GM12878 (cell line): ENCODE data around the gene STAT4. TPM values are rescaled to one million over a fixed set of nuclear protein-coding genes. Genes with fewer than 3 reads are reported as not detected.

Source experiments
- ATAC-seq: fragments of 200-7000 bp; cut with Tn5 transposase; 3 replicates; pipeline ENCODE4 v1.9.1; 2020; ENCODE audit warnings: mild to moderate bottlenecking, moderate library complexity
- BruUV-seq: library from RNA; stranded (reverse); fragments of 400-500 nt; replicated peaks from 2 replicates; lab custom pipeline; 2021; lab: Mats Ljungman, UMichigan
- CTCF ChIA-PET: fragments of 300-600 bp; sonication (Branson Sonifier 250); formaldehyde crosslinking; extraction: SDS; loops from one replicate; lab custom pipeline; 2021; ENCODE audit warnings: inconsistent platforms; lab: Yijun Ruan, JAX
- POLR2A ChIA-PET: fragments of 350-600 bp; formaldehyde crosslinking; extraction: SDS; loops from one replicate; lab custom pipeline; 2021; ENCODE audit warnings: inconsistent platforms; lab: Charles Lee
- RAD21 ChIA-PET: fragments of 300-600 bp; sonication (Branson Sonifier 250); formaldehyde crosslinking; loops from one replicate; lab custom pipeline; 2023; ENCODE audit warnings: antibody characterized with exemption; ENCODE audit not compliant: unreplicated experiment; lab: Charles Lee
- SMC1A ChIA-PET: fragments of 300-600 bp; sonication (Branson Sonifier 250); formaldehyde crosslinking; loops from one replicate; lab custom pipeline; 2023; ENCODE audit not compliant: unreplicated experiment, uncharacterized antibody; lab: Charles Lee
- DNase-seq: peaks from one replicate; pipeline ENCODE4 v3.0.0-alpha.2; 2011; ENCODE audit warnings: low read depth, low spot score
- FAIRE-seq: peaks from 3 replicates; lab custom pipeline; 2011; peaks lifted over from hg19 to GRCh38; lab: Jason Lieb, UNC
- H2AFZ ChIP-seq: 2 replicates; pipeline ENCODE4 v1.6.0; 2011; ENCODE audit warnings: low read depth, low read length, control low read depth; ENCODE audit not compliant: control insufficient read depth
- H3K27ac ChIP-seq: 2 replicates; pipeline ENCODE4 v1.5.1; 2011; ENCODE audit warnings: control low read depth; ENCODE audit not compliant: control insufficient read depth, insufficient read depth
- H3K27me3 ChIP-seq, 2 experiments: replicated peaks in 1 of 2; 2 replicates each; pipeline versions ENCODE4 v1.6.0 to v1.6.1; 2011; ENCODE audit warnings: low read length in 1 of 2; ENCODE audit not compliant: control insufficient read depth in 2 of 2, insufficient read depth in 2 of 2
- H3K36me3 ChIP-seq, 2 experiments: 2 replicates each; pipeline ENCODE4 v1.5.1; 2011; ENCODE audit warnings: low read length in 1 of 2; ENCODE audit not compliant: control insufficient read depth in 2 of 2, insufficient read depth in 2 of 2
- H3K4me1 ChIP-seq: 2 replicates; pipeline ENCODE4 v1.6.1; 2011; ENCODE audit warnings: mild to moderate bottlenecking, low read length, moderate library complexity, mixed read lengths; ENCODE audit not compliant: control insufficient read depth, insufficient read depth
- H3K4me2 ChIP-seq: 2 replicates; pipeline ENCODE4 v1.6.0; 2011; ENCODE audit warnings: control low read depth; ENCODE audit not compliant: control insufficient read depth, insufficient read depth
- H3K4me3 ChIP-seq: fragments of 200-600 bp; sonication (generic); 2 replicates; pipeline ENCODE4 v1.5.1; 2016
- H3K79me2 ChIP-seq: 2 replicates; pipeline ENCODE4 v1.6.0; 2011; ENCODE audit warnings: low read length; ENCODE audit not compliant: control insufficient read depth, insufficient read depth
- H3K9ac ChIP-seq: 2 replicates; pipeline ENCODE4 v1.8.0; 2011; ENCODE audit warnings: low read length, control low read depth, mixed read lengths; ENCODE audit not compliant: control insufficient read depth, insufficient read depth
- H3K9me3 ChIP-seq: replicated peaks from 3 replicates; pipeline ENCODE4 v1.5.1; 2011; ENCODE audit warnings: mild to moderate bottlenecking, low read length; ENCODE audit not compliant: control insufficient read depth, insufficient read depth
- H4K20me1 ChIP-seq: 2 replicates; pipeline ENCODE4 v1.6.0; 2011; ENCODE audit not compliant: control insufficient read depth, insufficient read depth
- BHLHE40 ChIP-seq, 2 experiments: fragments of 450-650 bp in 1 of 2; IDR thresholded peaks; 2 replicates each; pipeline ENCODE4 v1.6.1; 2011 to 2017; ENCODE audit warnings: low read depth in 2 of 2, borderline replicate concordance in 1 of 2, improper control_type of control experiment in 1 of 2, low read length in 1 of 2, mild to moderate bottlenecking in 1 of 2
- CBX5 ChIP-seq: sonication (generic); IDR thresholded peaks from 2 replicates; pipeline ENCODE4 v1.6.1; 2016; ENCODE audit warnings: low read depth, moderate library complexity, mild to moderate bottlenecking, inconsistent platforms
- IKZF2 ChIP-seq, 2 experiments: fragments of 450-650 bp; IDR thresholded peaks; 2 replicates each; pipeline ENCODE4 v1.6.1; 2017; ENCODE audit warnings: mild to moderate bottlenecking in 2 of 2, moderate library complexity in 2 of 2
- LARP7 ChIP-seq: fragments of 450-650 bp; IDR thresholded peaks from 2 replicates; pipeline ENCODE4 v1.6.1; 2017; ENCODE audit warnings: mild to moderate bottlenecking
- MTA2 ChIP-seq: fragments of 450-650 bp; IDR thresholded peaks from 2 replicates; pipeline ENCODE4 v1.6.1; 2016; ENCODE audit warnings: low read depth, mild to moderate bottlenecking, moderate library complexity
- MYB ChIP-seq: fragments of 150-350 bp; IDR thresholded peaks from 2 replicates; pipeline ENCODE4 v1.6.1; 2014; ENCODE audit warnings: mild to moderate bottlenecking, low read depth, low read length, borderline replicate concordance
- NFIC ChIP-seq: IDR thresholded peaks from 2 replicates; pipeline ENCODE4 v1.6.1; 2012; ENCODE audit warnings: low read depth, mild to moderate bottlenecking, inconsistent platforms, low read length, moderate library complexity
- RCOR1 ChIP-seq: conservative IDR thresholded peaks from 2 replicates; pipeline ENCODE4 v1.6.1; 2012; ENCODE audit warnings: low read depth, low read length, improper control_type of control experiment
- SP1 ChIP-seq: IDR thresholded peaks from one replicate; pipeline ENCODE4 v1.6.1; 2011; ENCODE audit warnings: low read depth, low read length
- SREBF1 ChIP-seq: IDR thresholded peaks from 2 replicates; pipeline ENCODE4 v1.6.1; 2012; ENCODE audit warnings: mild to moderate bottlenecking, low read length
- WGBS: methylation state at CpG from one replicate; pipeline ENCODE4 v1.1.6; 2016; ENCODE audit warnings: low lambda C conversion rate; ENCODE audit not compliant: insufficient replicate concordance, insufficient coverage; ENCODE audit errors: missing lambda C conversion rate; 5-methylcytosine and 5-hydroxymethylcytosine counted together
- in situ Hi-C: fragments of 300-500 bp; cut with MboI; formaldehyde crosslinking; loops from 9 replicates; pipeline ENCODE4 v1.14.3; 2018; ENCODE audit warnings: mixed read lengths
- intact Hi-C: fragments of 100-400 bp; cut with micrococcal nuclease; formaldehyde crosslinking; loops from one replicate; pipeline ENCODE4 v1.14.2; 2022; ENCODE audit not compliant: unreplicated experiment
- polyA plus RNA-seq, 11 experiments: library from polyadenylated mRNA; depleted of rRNA in 4 of 11; unstranded in 6 of 11; stranded (reverse) in 5 of 11; fragments of >200 nt; fragmentation: Nextera tagmentation in 4 of 11; fragmentation: Illumina TruSeq in 1 of 11; extraction: Ambion mirVana in 4 of 11; extraction: Trizol in 1 of 11; gene quantifications; 1 replicate in 1 of 11; 2 replicates in 10 of 11; pipeline versions ENCODE4 v1.2.1 to v1.2.3, GENCODE V29; 2011 to 2016; ENCODE audit warnings: inconsistent platforms in 2 of 11, missing spikeins in 2 of 11, low read depth in 1 of 11
- total RNA-seq, 4 experiments: library from RNA; depleted of rRNA in 3 of 4; stranded (reverse); fragments of >200 nt in 3 of 4; fragmentation: Illumina TruSeq in 1 of 4; extraction: Trizol in 1 of 4; gene quantifications; 2 replicates each; pipeline versions ENCODE4 v1.2.1 to v1.2.3, GENCODE V29; 2013 to 2021
- TF ChIP-seq, protein P1 (sequence below): IDR thresholded peaks from 2 replicates; pipeline ENCODE4 v1.6.1; 2012; ENCODE audit warnings: low read depth, low read length, improper control_type of control experiment
- TF ChIP-seq, protein P2 (sequence below): fragments of 150-350 bp; IDR thresholded peaks from 2 replicates; pipeline ENCODE4 v1.6.1; 2016; ENCODE audit warnings: low read depth, low read length

Gene STAT4
- total and polyA plus RNA-seq, 10 of the 15 experiments (the other 5 are each of a cell fraction or from before 2014, with no cell fraction given), result 3.1 to 9.3 (median 7.1) TPM

DNA sequence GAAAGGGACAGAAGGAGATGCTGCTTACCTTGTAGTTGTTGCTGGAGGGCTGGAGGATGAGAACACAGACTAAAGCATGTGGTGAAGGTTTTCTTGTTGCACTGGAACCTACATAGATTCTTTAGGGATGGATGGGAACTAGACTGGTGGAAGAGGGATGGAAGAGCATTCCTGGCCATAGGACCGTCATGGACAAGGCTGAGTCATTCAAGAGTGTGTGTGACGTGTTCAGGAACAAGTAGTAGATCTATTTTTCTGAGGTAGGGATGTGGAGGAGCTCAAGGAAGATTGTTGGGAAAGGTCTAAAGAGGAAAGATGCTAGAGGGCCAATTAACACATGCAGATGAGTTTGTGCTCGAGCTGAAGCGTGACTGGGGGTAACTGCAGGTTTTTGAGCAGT, 6.6 kb downstream of the STAT4 start (continued):
- TF ChIP-seq, protein P1, sequence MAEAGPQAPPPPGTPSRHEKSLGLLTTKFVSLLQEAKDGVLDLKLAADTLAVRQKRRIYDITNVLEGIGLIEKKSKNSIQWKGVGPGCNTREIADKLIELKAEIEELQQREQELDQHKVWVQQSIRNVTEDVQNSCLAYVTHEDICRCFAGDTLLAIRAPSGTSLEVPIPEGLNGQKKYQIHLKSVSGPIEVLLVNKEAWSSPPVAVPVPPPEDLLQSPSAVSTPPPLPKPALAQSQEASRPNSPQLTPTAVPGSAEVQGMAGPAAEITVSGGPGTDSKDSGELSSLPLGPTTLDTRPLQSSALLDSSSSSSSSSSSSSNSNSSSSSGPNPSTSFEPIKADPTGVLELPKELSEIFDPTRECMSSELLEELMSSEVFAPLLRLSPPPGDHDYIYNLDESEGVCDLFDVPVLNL, result no peak
- TF ChIP-seq, protein P2, sequence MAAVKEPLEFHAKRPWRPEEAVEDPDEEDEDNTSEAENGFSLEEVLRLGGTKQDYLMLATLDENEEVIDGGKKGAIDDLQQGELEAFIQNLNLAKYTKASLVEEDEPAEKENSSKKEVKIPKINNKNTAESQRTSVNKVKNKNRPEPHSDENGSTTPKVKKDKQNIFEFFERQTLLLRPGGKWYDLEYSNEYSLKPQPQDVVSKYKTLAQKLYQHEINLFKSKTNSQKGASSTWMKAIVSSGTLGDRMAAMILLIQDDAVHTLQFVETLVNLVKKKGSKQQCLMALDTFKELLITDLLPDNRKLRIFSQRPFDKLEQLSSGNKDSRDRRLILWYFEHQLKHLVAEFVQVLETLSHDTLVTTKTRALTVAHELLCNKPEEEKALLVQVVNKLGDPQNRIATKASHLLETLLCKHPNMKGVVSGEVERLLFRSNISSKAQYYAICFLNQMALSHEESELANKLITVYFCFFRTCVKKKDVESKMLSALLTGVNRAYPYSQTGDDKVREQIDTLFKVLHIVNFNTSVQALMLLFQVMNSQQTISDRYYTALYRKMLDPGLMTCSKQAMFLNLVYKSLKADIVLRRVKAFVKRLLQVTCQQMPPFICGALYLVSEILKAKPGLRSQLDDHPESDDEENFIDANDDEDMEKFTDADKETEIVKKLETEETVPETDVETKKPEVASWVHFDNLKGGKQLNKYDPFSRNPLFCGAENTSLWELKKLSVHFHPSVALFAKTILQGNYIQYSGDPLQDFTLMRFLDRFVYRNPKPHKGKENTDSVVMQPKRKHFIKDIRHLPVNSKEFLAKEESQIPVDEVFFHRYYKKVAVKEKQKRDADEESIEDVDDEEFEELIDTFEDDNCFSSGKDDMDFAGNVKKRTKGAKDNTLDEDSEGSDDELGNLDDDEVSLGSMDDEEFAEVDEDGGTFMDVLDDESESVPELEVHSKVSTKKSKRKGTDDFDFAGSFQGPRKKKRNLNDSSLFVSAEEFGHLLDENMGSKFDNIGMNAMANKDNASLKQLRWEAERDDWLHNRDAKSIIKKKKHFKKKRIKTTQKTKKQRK, result no peak
- no peak for TF ChIP-seq RCOR1
- TF ChIP-seq CBX5, result no peak

DNA sequence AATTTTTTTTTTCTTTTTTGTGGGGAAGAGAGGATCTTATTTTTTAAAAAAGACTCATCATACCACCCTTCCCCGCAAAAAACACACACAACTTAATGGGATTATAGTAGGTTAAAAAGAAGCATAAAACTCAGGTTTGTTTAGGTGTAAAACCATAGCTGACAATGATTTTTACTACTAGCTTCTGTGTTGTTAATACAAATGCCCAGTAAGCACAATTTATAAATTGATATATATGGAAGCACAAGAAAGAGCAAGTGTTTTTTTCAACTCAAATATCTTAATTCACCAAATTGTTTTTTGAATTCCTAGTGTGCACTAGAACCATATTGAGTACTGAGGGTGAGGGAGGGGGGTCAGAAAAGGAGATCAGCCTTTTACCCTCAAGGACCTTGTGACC, 7.0 kb downstream of the STAT4 start:
- Histone ChIP-seq H3K9ac (no peak overlapping the region), H2AFZ (no peak overlapping the region), H3K79me2 (no peaks in the 10 kb centered on the region), H3K4me1 (no peaks in the 10 kb centered on the region), H3K27ac (no peak overlapping the region), H4K20me1 (no peaks in the 10 kb centered on the region), H3K36me3 (no peaks in the 10 kb centered on the region), H3K27me3 (no peaks in the 10 kb centered on the region), H3K4me2 (no peak overlapping the region), H3K9me3 (no peaks in the 10 kb centered on the region), H3K4me3 (no peak overlapping the region)
- no peak for DNase-seq
- 90% methylated on average over 1 of the region's 1 CpG for WGBS
- ChIA-PET SMC1A (interaction anchor here (1.1 to 2.8 kb wide), 3 partner anchors 13 to 86 kb away, joined by 3 to 19 read pairs (median 4); no protein-coding TSS in a partner anchor), RAD21 (interaction anchor here (1.5 to 1.6 kb wide), 2 partner anchors 12 to 91 kb away, joined by 4 to 5 read pairs; no protein-coding TSS in a partner anchor), POLR2A (no interaction called here), CTCF (interaction anchor here (3.4 to 18.5 kb wide), 2 partner anchors 12 to 93 kb away, joined by 19 to 659 read pairs; no protein-coding TSS in a partner anchor)
- intact Hi-C loops, result no loop called here
- no peak for FAIRE-seq
- no TSS peak for BruUV-seq
- no peak for ATAC-seq
- in situ Hi-C loops, result no loop called here
- no peak for TF ChIP-seq SREBF1
- no peak for TF ChIP-seq SP1
- no peak for TF ChIP-seq LARP7
- TF ChIP-seq MTA2, result no peak
- TF ChIP-seq MYB, result no peak
- TF ChIP-seq IKZF2 (IDR thresholded peaks at IDR 0.05), result no peak
- no peak for TF ChIP-seq BHLHE40 (IDR thresholded peaks at IDR 0.05; ENCODE audit: borderline replicate concordance in 1 of 2, low read depth in 2 of 2, low read length in 1 of 2)
- TF ChIP-seq NFIC, result no peak
